Measurements from ENCODE around the gene NLGN4Y. TPM values are rescaled to one million over a fixed set of nuclear protein-coding genes. Genes with fewer than 3 reads are reported as not detected.

NLGN4Y gene
- total and polyA plus RNA-seq, 10 of the 15 experiments (the other 5 are each of a cell fraction or from before 2014, with no cell fraction given), result not detected

DNA sequence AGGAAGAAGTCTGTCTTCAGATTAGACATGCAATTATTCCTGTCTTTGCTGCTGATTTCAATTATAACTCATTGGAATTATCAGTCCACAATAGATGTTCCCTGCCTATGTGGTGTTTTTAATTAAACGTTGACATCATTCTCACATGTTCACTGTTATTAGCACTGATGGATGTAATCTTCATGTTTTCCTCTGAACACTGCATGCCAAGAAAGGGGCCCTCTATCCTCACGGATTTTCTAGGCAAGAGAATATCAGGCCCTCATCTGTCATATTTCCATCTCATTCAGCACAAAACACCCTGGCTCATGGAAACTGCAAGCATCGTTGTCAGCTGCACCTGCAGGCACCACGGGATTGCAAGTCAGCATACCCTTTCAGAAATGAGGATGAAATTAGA lies 224.0 kb downstream of the NLGN4Y start (continued):
- TF ChIP-seq, protein P1, sequence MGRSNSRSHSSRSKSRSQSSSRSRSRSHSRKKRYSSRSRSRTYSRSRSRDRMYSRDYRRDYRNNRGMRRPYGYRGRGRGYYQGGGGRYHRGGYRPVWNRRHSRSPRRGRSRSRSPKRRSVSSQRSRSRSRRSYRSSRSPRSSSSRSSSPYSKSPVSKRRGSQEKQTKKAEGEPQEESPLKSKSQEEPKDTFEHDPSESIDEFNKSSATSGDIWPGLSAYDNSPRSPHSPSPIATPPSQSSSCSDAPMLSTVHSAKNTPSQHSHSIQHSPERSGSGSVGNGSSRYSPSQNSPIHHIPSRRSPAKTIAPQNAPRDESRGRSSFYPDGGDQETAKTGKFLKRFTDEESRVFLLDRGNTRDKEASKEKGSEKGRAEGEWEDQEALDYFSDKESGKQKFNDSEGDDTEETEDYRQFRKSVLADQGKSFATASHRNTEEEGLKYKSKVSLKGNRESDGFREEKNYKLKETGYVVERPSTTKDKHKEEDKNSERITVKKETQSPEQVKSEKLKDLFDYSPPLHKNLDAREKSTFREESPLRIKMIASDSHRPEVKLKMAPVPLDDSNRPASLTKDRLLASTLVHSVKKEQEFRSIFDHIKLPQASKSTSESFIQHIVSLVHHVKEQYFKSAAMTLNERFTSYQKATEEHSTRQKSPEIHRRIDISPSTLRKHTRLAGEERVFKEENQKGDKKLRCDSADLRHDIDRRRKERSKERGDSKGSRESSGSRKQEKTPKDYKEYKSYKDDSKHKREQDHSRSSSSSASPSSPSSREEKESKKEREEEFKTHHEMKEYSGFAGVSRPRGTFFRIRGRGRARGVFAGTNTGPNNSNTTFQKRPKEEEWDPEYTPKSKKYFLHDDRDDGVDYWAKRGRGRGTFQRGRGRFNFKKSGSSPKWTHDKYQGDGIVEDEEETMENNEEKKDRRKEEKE (IDR thresholded peaks at IDR 0.05), result no peak
- TF ChIP-seq NFYA (IDR thresholded peaks at IDR 0.05; ENCODE audit: borderline replicate concordance, low read depth, low read length) (no peak), SMC3 (IDR thresholded peaks at IDR 0.05; ENCODE audit: borderline replicate concordance, low read length) (no peak), GATAD2B (conservative IDR thresholded peaks at IDR 0.05; ENCODE audit: low read depth) (no peak), ZZZ3 (IDR thresholded peaks at IDR 0.05; ENCODE audit: control insufficient read depth, insufficient read length, low read depth) (no peak), SIN3A (IDR thresholded peaks at IDR 0.05; ENCODE audit: low read depth, low read length) (no peak), RFX5 (IDR thresholded peaks at IDR 0.05; ENCODE audit: low read depth, low read length) (no peak), WRNIP1 (IDR thresholded peaks at IDR 0.05; ENCODE audit: borderline replicate concordance, low read depth, low read length) (no peak), SMAD1 (IDR thresholded peaks at IDR 0.05; ENCODE audit: low read depth, partially characterized antibody) (no peak), POLR2A (IDR thresholded peaks at IDR 0.05; ENCODE audit: low read depth, low read length) (no peak)
- TF ChIP-seq, protein P2, sequence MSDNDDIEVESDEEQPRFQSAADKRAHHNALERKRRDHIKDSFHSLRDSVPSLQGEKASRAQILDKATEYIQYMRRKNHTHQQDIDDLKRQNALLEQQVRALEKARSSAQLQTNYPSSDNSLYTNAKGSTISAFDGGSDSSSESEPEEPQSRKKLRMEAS (IDR thresholded peaks at IDR 0.05; ENCODE audit: low read depth, low read length), result no peak

GRCh38 chrY:14755571-14755970 lies 231.2 kb downstream of the NLGN4Y start:
- no peak for TF ChIP-seq WRNIP1 (IDR thresholded peaks at IDR 0.05; ENCODE audit: borderline replicate concordance, low read depth, low read length)
- H4K20me1 ChIP-seq (ENCODE audit: control insufficient read depth, insufficient read depth), result no peaks in the 10 kb centered on the region
- no TSS peak for BruUV-seq (replicated peaks)
- CTCF ChIA-PET, result no interaction called here
- no peaks in the 10 kb centered on the region for H3K79me2 ChIP-seq (ENCODE audit: control insufficient read depth, insufficient read depth, low read length)
- RAD21 ChIA-PET (ENCODE audit: unreplicated experiment), result no interaction called here
- intact Hi-C loops (cut with micrococcal nuclease; ENCODE audit: unreplicated experiment) (no loop called here), in situ Hi-C loops (cut with MboI) (no loop called here)
- POLR2A ChIA-PET, result no interaction called here
- SMC1A ChIA-PET (ENCODE audit: uncharacterized antibody, unreplicated experiment), result no interaction called here
- H3K9me3 ChIP-seq (replicated peaks; ENCODE audit: control insufficient read depth, insufficient read depth, low read length), result no peaks in the 10 kb centered on the region
- FAIRE-seq, result no peak
- no peak for DNase-seq (ENCODE audit: low read depth, low spot score)
- H3K9ac ChIP-seq (ENCODE audit: control insufficient read depth, insufficient read depth, low read length), result no peak overlapping the region
- ATAC-seq, result no peak
- H3K4me1 ChIP-seq (ENCODE audit: control insufficient read depth, insufficient read depth, low read length), result no peaks in the 10 kb centered on the region
- no peak overlapping the region for H2AFZ ChIP-seq (ENCODE audit: control insufficient read depth, low read depth, low read length)
- no peak overlapping the region for H3K4me2 ChIP-seq (ENCODE audit: control insufficient read depth, insufficient read depth)
- H3K4me3 ChIP-seq, result no peak overlapping the region
- no peak overlapping the region for H3K27ac ChIP-seq (ENCODE audit: control insufficient read depth, insufficient read depth)
- H3K36me3 ChIP-seq (ENCODE audit: control insufficient read depth in 2 of 2, insufficient read depth in 2 of 2, low read length in 1 of 2), result no peaks in the 10 kb centered on the region
- H3K27me3 ChIP-seq (replicated peaks in 1 of 2; ENCODE audit: control insufficient read depth in 2 of 2, insufficient read depth in 2 of 2, low read length in 1 of 2), result no peaks in the 10 kb centered on the region

All from GM12878 (cell line).